ENCODE results near the gene ABCA10.

Gene ABCA10

DNA sequence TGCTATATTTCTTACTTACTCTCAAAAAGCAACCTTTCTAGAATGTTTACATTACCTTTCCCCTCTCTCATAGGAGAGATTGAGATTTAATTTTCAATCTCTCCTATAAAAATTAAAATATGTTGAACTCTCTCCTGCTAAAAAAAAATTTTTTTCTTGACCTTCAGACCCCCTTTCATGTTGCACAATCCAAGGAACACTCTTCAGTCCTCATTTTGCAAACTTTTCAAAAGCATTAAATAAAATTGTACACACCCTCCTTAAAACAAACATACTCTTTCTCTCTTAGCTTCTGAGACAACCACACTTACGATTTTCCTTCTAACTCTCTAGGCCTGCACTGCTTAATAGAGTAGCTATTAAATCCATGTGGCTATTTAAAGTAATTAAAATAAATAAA, 78.3 kb downstream of the ABCA10 start:
- Mint-ChIP-seq H3K4me1 (no peaks in the 10 kb centered on the region), H3K9me3 (no peaks in the 10 kb centered on the region), H3K36me3 (no peaks in the 10 kb centered on the region), H3K4me3 (no peak overlapping the region), H3K27ac (no peak overlapping the region)
- no peak for DNase-seq (ENCODE audit: low spot score in 2 of 2)
- ATAC-seq = no peak

DNA sequence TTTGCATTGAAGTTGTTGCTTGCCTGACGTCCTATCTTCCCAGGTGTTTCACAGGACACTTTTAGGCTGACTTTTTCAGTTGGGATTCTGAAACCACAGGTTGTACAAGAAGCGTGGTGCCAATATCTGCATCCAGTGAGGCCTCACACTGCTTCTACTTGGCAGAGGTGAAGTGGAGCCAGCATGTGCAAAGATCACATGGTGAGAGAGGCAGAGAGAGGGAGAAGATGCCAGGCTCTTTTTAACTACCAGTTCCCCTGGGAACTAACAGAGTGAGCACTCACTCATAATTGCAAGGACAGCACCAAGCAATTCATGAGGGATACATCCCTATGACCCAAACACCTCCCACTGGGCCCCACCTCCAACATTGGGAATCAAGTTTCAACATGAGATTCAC, 81.2 kb downstream of the ABCA10 start:
- H3K4me1 Mint-ChIP-seq = no peaks in the 10 kb centered on the region
- no peaks in the 10 kb centered on the region for H3K9me3 Mint-ChIP-seq
- DNase-seq (ENCODE audit: low spot score in 2 of 2) (no peak), ATAC-seq (no peak)
- no peak overlapping the region for H3K4me3 Mint-ChIP-seq
- H3K36me3 Mint-ChIP-seq = no peaks in the 10 kb centered on the region
- no peak overlapping the region for H3K27ac Mint-ChIP-seq

DNA sequence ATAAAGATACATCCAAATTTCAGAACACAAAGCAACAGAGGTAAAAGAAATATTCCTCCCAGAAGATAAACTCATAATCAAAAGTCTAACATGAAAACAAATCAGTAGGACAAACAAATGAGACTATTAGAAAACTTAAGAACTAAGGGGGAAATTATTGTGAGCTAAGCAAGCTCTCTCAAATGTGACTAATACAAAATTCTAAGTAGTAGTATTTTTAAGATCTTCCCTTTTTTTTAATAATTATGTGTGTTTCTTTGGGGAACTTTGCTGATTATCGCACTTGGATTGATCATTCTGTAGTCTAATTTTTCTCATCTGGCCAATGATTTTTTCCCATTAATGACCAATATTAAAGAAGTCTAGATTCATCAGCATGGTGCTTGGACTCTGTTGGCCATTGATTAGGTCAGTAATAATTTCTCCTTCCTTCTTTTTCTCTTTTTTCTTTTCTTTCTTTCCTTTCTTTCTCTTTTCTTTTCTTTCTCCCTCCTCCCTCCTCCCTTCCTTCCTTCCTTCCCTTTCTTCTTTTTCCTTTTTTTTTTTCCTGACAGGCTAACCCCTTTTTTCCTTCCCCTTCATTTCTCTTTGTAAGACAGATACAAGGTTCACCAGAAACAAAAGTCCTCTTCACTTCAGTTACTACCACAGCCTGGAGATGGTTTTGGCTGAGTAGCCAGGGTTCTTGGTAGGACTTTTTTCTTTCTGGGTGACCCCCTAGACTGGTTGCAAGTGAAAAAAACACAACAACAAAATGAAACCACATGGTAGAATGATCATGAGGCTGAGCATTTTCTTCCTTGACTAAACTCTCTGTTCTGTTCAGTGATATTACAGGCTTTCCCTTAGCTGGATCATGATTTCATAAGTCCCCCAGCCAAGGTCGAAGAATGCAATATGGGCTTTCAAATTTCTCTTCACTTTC, 84.0 kb downstream of the ABCA10 start:
- ATAC-seq = no peak
- Mint-ChIP-seq H3K27ac (no peak overlapping the region), H3K36me3 (no peaks in the 10 kb centered on the region)

DNA sequence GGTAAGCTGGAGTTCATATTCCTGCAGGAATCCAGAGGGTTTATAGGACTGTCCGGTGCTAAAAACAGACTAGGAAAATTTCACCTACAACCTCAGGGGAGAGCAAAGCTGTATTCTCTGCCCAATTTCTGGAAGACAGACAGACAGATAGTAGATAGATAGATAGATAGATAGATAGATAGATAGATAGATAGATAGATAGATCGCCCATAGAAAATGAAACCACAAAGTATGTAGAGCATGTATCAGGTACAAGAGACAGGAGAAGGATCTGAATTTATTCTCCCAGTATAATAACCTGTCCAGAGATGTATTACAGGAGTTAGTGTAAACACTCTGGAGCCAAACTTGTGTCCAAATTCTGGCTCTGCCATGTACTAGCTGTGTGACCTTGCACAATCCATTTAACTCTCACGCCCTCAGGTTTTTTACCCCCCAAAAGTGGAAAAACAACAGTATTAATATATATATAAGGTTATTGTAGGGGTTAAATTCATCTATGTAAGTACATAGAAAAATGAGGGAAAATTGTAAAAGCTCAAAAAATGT, 84.9 kb downstream of the ABCA10 start:
- no peak overlapping the region for H3K4me3 Mint-ChIP-seq
- H3K27ac Mint-ChIP-seq = no peak overlapping the region
- no peak for ATAC-seq
- no peak for DNase-seq (ENCODE audit: low spot score in 2 of 2)
- H3K9me3 Mint-ChIP-seq = no peaks in the 10 kb centered on the region
- H3K36me3 Mint-ChIP-seq = no peaks in the 10 kb centered on the region
- no peaks in the 10 kb centered on the region for H3K4me1 Mint-ChIP-seq

More for the DNA sequence above, 84.0 kb downstream of the ABCA10 start:
- Mint-ChIP-seq H3K4me3 (no peak overlapping the region), H3K4me1 (no peaks in the 10 kb centered on the region), H3K9me3 (no peaks in the 10 kb centered on the region)
- DNase-seq (ENCODE audit: low spot score in 2 of 2) = no peak

DNA sequence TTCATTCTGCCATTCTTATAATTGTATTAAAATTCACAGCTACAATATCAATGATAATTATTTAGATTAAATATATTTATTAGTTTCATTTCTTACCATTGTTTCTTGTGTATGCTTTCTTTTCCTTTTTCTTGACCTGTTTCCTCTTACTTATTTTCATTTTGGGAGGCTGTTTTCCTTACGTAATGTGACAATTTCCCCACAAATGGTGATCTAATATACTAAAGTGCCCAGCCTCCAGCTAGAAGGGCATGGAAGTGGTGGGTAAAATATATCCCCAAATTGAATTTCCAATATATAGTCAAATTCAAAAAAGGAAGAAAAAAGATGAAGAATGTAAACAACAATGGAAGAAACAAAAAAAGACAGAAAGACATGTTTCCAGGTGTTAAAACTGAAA, 85.5 kb downstream of the ABCA10 start:
- Mint-ChIP-seq H3K4me1 (no peaks in the 10 kb centered on the region), H3K27ac (no peak overlapping the region), H3K9me3 (no peaks in the 10 kb centered on the region), H3K4me3 (no peak overlapping the region), H3K36me3 (no peaks in the 10 kb centered on the region)
- ATAC-seq (no peak), DNase-seq (ENCODE audit: low spot score in 2 of 2) (no peak)

DNA sequence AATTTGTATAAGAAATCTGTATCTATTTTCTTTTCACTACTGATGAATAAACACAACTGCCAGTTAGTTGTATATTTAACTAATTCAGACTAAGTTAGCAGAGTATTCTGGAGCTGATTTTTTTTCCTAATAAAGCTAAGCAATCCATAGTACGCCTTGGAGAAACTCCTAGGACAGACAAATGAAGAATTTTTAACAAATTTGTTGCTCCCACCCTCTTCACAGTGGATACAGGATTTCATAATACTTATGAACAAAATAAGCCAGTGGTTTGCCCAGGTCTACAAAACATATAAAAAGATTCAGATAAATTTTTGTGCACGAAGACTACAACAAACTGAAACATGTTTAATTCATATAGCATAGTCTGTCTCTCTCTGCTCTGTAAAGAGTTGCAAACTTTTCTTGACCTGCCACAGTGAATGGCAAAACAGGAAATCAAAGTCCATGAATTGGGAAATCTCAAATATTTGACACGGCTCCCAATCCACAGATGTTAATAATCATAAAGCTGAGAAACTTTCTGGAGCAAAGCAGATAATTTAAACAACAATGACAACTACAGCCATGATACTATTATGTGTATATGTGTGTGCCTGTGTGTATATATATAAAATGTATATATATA, 86.3 kb downstream of the ABCA10 start:
- H3K36me3 Mint-ChIP-seq = no peaks in the 10 kb centered on the region
- no peak overlapping the region for H3K4me3 Mint-ChIP-seq
- H3K4me1 Mint-ChIP-seq = no peaks in the 10 kb centered on the region
- no peak overlapping the region for H3K27ac Mint-ChIP-seq
- no peaks in the 10 kb centered on the region for H3K9me3 Mint-ChIP-seq
- no peak for DNase-seq (ENCODE audit: low spot score in 2 of 2)
- ATAC-seq = no peak

DNA sequence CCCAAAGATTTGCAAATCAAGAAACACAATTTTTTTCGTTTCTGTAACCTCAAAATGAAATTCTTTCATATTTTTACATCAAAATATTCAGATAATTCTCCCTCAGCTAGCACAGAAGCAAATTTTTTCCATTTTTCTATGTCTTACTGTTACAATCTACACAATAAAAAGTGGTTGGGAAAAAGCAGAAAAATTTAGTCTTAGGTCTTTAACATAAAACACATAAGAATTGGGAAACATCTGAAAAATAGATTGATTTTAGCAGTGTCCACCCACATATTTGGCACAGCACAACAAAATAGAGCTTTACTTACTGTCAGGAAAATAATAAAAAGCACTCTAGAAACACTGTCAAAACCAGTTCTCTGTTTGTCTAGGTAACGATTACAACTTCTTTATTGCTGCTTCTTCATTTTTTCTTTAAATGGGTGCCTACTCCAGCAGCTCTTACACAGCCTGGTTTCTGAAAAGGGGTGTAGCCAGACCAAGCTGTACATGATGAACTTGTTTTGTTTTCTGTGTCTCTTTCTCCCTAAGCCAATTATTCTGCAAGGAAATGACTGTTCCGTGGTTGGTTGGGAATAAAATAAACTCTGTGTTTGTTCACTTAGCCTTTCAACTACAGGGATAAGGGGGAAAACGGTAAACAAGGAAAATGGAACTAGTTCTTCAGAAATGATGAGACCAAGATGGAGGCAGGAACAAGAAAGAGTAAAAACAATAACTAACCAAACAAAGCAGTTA, 87.0 kb downstream of the ABCA10 start, which contains the start of gene ABCA6:
ABCA6 (minus strand) TSS at position 465 of the 744 bp plus-strand sequence. CDS start 1,192 bp downstream, outside the sequence.
- DNase-seq (ENCODE audit: low spot score in 2 of 2) (no peak), ATAC-seq (no peak)
- Mint-ChIP-seq H3K27ac (no peak within 1 kb of the TSS), H3K4me1 (no peaks in the 10 kb centered on the region), H3K4me3 (no peak within 1 kb of the TSS), H3K36me3 (no peaks in the 10 kb centered on the region), H3K9me3 (no peaks in the 10 kb centered on the region)

DNA sequence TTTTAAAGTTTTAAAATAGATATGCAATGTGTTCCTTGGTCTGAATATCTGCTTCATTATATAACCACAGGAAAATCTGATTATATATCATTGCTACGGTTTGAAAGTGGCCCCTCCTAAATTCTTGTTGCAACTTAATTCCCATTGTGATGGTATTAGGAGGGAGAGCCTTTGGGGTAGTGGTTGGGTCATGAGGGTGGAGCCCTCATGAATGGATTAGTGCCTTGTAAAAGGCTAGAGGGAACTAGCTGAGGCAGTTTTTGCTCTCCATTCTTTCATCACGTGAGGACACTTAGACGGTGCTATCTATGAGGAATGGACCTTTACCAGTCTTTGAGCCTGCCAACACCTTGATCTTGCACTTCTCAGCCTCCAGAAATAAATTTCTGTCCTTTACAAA, 94.5 kb downstream of the ABCA10 start:
- H3K9me3 Mint-ChIP-seq = no peaks in the 10 kb centered on the region
- no peaks in the 10 kb centered on the region for H3K36me3 Mint-ChIP-seq
- H3K27ac Mint-ChIP-seq = no peak overlapping the region
- ATAC-seq (no peak), DNase-seq (ENCODE audit: low spot score in 2 of 2) (no peak)
- H3K4me1 Mint-ChIP-seq = no peaks in the 10 kb centered on the region
- no peak overlapping the region for H3K4me3 Mint-ChIP-seq

DNA sequence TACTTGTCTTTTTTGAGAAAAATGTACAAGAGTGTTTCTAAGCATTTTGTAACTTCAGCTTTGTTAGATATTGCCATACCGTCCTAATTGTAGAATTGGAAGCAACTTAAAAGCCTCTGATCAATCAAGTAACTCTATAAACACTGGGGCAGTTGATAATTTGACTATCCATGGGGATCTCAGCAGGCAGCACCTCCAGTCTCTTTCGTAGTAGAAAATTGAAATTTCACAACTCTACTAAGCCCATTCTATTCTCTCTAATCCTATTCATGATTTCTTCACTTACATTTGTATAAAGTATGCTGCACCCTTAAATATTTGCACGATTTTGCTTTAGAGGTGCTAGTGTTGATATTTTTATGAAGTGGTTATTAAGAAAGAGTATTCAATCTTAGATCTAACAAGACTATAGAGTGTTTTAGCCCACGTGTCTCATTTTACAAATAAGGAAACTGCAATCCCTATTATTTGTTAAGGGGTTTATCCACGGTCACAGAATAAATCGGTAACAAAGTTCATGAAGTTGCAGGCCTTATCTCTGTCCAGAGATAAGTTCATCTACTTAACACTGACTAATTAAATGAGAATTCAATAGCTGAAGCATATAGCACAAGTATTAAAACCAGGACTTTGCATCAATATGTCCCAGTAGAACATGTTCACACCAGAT, 97.9 kb downstream of the ABCA10 start:
- no peaks in the 10 kb centered on the region for H3K4me1 Mint-ChIP-seq
- H3K27ac Mint-ChIP-seq = no peak overlapping the region
- ATAC-seq = no peak
- no peaks in the 10 kb centered on the region for H3K9me3 Mint-ChIP-seq
- H3K36me3 Mint-ChIP-seq = no peaks in the 10 kb centered on the region
- DNase-seq (ENCODE audit: low spot score in 2 of 2) = no peak
- no peak overlapping the region for H3K4me3 Mint-ChIP-seq

DNA sequence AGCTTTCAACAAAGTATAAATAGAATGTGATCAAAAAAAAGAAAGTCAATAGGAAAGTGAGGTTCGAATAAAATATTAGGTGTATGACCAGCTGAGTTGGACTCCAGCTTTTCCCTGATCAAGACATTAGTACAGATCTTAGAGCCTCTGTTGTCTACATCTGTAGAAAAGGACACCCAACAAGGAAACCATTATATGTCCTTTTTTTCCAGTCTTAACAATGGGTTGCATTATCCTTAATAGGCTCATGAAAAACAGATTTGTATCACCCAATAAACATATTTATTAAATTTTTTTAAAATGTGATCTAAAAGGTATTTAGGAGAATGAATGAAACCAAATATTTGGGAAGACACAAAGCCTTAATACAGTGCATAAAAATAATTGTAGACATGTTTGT, 105.0 kb downstream of the ABCA10 start:
- no peaks in the 10 kb centered on the region for H3K4me1 Mint-ChIP-seq
- H3K27ac Mint-ChIP-seq = no peak overlapping the region
- no peaks in the 10 kb centered on the region for H3K9me3 Mint-ChIP-seq
- no peaks in the 10 kb centered on the region for H3K36me3 Mint-ChIP-seq
- DNase-seq (ENCODE audit: low spot score in 2 of 2) (no peak), ATAC-seq (no peak)
- H3K4me3 Mint-ChIP-seq = no peak overlapping the region

DNA sequence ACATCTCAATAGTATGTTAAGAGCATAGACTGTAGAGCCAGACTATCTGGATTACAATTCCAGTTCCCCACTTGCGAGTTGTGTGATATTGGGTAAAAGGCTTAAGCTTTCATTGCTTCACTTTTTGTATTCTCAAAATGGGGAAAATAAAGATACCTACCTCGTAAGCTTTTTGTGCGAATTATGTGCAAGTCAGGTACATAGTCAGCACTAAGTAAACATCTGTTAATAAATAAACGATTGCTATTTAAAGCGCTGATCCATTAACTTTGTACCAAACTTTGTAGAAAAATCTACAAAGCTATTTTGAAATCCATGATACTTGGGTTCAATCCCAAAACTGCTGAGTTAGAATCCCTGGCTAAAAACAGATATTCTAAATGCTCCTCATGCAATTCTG, 106.6 kb downstream of the ABCA10 start:
- no peaks in the 10 kb centered on the region for H3K4me1 Mint-ChIP-seq
- H3K9me3 Mint-ChIP-seq = no peaks in the 10 kb centered on the region
- no peak for ATAC-seq
- H3K4me3 Mint-ChIP-seq = no peak overlapping the region
- H3K36me3 Mint-ChIP-seq = no peaks in the 10 kb centered on the region
- H3K27ac Mint-ChIP-seq = no peak overlapping the region
- no peak for DNase-seq (ENCODE audit: low spot score in 2 of 2)

DNA sequence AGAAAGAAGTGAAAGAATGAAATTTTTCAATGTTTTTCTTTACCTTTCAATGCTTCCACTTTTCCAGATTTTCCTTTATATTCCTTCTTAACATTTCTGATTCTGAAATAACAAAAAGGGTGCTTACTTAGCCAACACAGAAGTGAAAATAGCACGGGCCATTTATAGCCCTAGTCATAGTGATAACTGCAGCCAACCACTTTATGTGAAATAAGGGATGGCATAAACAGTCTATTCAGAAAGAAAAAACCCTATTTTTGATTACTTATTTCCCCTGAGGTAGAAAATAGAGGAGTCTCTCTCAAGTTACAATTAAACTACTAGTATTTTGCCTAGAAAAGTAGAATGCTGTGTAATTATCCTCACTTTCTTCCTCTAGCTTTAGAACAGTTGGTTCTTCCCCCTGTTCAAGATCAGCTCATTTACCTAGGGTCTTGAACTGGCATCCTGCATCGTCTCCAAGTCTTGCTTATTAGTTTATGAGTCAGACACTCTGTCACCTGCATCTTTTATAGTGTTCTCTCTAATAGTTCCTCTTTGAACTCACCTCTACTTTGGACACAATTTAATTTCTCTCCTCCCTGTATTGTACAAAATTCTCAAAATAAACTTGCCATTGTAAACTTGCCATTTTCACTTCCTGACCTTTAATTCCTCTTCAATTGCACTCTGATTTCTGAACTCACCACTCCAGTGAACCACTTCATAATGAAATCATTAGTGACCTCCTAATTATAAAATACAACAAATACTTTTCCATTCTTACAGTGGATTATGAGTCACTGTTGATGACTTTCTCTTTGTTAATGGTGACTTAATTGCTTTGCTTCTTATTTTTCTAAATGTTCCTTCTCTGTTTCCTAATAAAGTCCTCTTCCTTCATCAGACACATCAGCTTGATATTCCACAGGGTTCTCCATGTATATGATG, 110.5 kb downstream of the ABCA10 start:
- Mint-ChIP-seq H3K36me3 (no peaks in the 10 kb centered on the region), H3K9me3 (no peaks in the 10 kb centered on the region), H3K27ac (no peak overlapping the region), H3K4me3 (no peak overlapping the region), H3K4me1 (no peaks in the 10 kb centered on the region)
- DNase-seq (ENCODE audit: low spot score in 2 of 2) = no peak
- no peak for ATAC-seq

DNA sequence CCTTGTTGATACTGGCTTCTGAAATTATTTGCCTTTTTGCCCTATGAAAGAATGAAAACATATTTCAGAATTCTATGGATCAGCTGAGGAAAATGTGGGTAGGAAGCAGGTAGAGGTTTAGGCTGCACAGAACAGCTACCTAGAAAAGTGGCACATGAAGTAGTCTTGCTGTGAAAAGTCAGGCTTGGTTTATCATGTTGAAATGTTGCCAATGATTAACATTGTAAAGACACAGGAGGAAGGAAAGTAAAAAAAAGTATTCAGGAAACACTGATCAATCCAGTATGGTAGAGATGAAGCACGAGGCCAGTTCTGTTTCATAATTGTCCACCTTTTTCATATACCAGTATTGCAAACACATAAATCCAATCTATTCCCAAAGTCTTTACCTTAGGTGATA, 116.8 kb downstream of the ABCA10 start:
- ATAC-seq (no peak), DNase-seq (ENCODE audit: low spot score in 2 of 2) (no peak)
- no peaks in the 10 kb centered on the region for H3K36me3 Mint-ChIP-seq
- no peak overlapping the region for H3K27ac Mint-ChIP-seq
- no peaks in the 10 kb centered on the region for H3K4me1 Mint-ChIP-seq
- H3K9me3 Mint-ChIP-seq = no peaks in the 10 kb centered on the region
- no peak overlapping the region for H3K4me3 Mint-ChIP-seq

All from stimulated activated effector memory CD8-positive, alpha-beta T cell treated with anti-CD3 and anti-CD28 coated beads, Interleukin-12 subunit alpha, Interleukin-12 subunit beta, amount 100 ng/mL, for 72 hours (primary cell).